GM12873 (cell line): ENCODE results near the gene PAPSS2.

Experiments used
- TF ChIP-seq, protein P1 (sequence below): IDR thresholded peaks from 2 replicates; pipeline ENCODE4 v1.5.1; 2012; ENCODE audit warnings: low read depth, mild to moderate bottlenecking, moderate library complexity, low read length, control low read depth; ENCODE audit not compliant: insufficient read depth; ENCODE audit errors: missing control alignments

Gene PAPSS2

DNA sequence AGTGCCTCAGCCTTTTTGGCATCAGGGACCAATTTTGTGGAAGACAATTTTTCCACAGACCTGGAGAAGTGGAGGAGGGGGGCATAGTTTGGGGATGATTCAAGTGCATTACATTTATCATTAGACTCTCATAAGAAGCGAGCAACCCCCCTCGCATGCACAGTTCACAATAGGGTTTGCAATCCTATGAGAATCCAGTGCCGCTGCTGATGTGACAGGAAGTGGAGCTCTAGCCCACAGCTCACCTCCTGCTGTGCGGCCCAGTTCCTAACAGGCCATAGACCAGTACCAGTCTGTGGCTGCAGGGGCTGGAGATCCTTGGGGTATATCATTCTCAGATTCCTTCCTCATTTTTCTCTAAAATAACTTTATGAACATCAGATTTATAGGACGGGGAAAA lies 107.6 kb downstream of the PAPSS2 start:
- TF ChIP-seq, protein P1, sequence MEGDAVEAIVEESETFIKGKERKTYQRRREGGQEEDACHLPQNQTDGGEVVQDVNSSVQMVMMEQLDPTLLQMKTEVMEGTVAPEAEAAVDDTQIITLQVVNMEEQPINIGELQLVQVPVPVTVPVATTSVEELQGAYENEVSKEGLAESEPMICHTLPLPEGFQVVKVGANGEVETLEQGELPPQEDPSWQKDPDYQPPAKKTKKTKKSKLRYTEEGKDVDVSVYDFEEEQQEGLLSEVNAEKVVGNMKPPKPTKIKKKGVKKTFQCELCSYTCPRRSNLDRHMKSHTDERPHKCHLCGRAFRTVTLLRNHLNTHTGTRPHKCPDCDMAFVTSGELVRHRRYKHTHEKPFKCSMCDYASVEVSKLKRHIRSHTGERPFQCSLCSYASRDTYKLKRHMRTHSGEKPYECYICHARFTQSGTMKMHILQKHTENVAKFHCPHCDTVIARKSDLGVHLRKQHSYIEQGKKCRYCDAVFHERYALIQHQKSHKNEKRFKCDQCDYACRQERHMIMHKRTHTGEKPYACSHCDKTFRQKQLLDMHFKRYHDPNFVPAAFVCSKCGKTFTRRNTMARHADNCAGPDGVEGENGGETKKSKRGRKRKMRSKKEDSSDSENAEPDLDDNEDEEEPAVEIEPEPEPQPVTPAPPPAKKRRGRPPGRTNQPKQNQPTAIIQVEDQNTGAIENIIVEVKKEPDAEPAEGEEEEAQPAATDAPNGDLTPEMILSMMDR, result no peak

DNA sequence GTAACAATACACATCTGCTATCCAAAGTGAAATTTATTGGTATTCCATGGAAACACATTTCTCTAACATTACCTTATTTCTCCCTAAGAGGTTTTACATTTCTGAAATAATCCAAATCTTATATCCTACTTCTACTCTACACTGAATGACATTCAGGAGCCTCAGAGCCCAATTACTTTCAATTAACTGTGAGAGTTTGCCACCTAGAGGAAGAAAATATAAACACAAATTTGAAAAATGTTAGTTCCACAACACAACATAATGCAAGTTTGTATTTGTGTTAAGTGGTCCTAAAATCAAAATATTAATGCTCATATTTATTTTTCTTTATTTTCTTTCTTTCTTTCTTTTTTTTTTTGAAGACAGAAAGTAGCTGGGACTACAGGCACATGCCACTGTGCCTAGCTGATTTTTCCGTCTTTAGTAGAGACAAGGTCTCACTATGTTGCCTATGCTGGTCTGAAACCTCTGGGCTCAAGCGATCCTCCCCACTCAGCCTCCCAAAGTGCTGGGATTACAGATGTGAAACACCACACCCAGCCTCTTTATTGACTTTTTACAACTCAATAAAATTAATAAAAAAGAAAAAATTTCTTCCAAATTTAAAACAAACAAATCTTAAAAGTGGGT lies 112.3 kb downstream of the PAPSS2 start:
- TF ChIP-seq, protein P1, result peak; percentile 34

- TF ChIP-seq, protein P1, result no peak
Measured at GRCh38 chr10:87775766-87776165, 116.1 kb downstream of the PAPSS2 start.

GRCh38 chr10:87776328-87776727 lies 116.7 kb downstream of the PAPSS2 start:
- TF ChIP-seq, protein P1, result no peak

DNA sequence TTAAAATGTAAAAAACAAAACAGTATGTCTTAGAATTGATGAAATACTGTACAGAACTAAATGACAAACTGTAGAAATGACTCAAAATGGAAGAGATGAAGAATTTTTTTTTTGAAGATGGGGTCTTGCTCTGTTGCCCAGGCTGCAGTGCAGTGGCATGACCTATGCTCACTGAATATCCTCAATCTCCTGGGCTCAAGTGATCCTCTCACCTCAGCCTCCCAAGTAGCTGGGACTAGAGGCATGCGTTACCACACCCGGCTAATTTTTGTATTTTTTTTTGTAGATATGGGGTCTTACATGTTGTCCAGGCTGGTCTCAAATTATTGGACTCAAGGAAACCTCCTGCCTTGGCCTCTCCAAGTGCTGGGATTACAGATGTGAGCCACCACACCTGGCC lies 121.9 kb downstream of the PAPSS2 start:
- TF ChIP-seq, protein P1, result no peak

DNA sequence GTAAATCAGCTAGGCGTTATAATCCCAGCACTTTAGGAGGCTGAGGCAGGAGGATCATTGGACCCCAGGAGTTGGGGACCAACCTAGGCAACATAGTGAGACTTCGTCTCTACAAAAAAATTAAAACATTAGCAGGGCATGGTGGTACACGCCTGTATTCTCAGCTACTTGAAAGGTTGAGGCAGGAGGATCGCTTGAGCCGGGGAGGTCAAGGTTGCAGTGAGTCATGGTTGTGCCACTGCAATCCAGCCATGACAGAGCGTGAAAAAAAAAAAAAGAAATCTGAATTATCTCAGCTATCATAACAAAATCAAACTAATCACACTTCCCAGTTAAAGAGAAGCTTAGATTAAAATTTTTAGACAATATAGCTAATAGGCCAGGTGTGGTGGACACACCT lies 123.0 kb downstream of the PAPSS2 start:
- TF ChIP-seq, protein P1, result no peak

DNA sequence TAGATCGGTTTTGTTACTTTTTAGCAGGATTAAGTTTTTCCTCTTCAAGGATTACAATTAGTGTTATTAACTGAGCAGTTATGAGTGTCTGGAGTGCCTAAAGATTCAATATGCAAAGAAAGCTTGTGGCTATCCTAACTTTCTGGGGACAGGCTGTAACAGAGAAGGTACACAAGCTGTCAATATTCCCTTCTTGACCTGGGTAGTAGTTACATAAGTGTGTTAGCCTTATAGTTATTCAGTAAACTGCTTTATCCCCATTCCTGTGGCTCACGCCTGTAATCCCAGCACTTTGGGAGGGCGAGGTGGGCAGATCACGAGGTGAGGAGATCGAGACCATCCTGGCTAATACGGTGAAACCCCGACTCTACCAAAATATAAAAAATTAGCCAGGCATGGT lies 126.7 kb downstream of the PAPSS2 start:
- TF ChIP-seq, protein P1, result no peak
